ENCODE results near the gene CUEDC1. TPM values are rescaled to one million over a fixed set of nuclear protein-coding genes. Genes with fewer than 3 reads are reported as not detected.
A peak's percentile ranks its signal among the peaks of the same experiment; 100 is the strongest.

The CUEDC1 gene
- total and polyA plus RNA-seq, 2 of the 13 experiments (the other 11 are each of a cell fraction or from before 2014, with no cell fraction given) = 7.4 to 12.9 TPM

DNA sequence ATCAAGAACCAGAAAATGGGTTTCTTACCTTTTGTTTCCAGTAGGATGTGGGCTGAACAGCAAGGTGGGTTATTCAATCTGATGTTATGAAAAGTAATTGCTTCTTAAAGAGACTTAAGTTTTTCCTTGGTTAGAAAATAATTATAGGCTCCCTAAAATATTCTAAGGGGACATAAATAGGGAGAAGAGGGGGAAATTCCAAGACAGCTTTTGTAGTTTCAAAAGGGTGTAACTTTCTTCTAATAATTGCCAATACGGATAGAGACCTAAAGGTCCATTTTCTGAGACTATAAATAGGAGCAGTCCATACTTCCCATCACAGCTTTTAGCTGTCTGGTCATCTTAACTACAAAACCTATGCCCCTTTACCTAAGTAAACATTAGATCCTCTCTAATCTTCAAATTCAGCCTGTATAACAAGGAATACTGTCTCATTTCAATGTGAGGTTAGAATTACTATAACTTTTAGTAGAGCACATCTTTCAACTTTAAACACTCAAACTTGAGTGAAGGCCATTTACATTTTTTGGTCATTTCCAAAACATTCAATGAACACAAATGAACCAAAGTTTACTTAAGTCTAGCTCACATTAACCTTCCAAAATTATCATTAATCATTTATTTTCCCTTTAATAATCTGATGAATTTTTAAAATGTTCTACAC lies 46.4 kb upstream of the CUEDC1 start (continued):
- TF ChIP-seq, protein P1, sequence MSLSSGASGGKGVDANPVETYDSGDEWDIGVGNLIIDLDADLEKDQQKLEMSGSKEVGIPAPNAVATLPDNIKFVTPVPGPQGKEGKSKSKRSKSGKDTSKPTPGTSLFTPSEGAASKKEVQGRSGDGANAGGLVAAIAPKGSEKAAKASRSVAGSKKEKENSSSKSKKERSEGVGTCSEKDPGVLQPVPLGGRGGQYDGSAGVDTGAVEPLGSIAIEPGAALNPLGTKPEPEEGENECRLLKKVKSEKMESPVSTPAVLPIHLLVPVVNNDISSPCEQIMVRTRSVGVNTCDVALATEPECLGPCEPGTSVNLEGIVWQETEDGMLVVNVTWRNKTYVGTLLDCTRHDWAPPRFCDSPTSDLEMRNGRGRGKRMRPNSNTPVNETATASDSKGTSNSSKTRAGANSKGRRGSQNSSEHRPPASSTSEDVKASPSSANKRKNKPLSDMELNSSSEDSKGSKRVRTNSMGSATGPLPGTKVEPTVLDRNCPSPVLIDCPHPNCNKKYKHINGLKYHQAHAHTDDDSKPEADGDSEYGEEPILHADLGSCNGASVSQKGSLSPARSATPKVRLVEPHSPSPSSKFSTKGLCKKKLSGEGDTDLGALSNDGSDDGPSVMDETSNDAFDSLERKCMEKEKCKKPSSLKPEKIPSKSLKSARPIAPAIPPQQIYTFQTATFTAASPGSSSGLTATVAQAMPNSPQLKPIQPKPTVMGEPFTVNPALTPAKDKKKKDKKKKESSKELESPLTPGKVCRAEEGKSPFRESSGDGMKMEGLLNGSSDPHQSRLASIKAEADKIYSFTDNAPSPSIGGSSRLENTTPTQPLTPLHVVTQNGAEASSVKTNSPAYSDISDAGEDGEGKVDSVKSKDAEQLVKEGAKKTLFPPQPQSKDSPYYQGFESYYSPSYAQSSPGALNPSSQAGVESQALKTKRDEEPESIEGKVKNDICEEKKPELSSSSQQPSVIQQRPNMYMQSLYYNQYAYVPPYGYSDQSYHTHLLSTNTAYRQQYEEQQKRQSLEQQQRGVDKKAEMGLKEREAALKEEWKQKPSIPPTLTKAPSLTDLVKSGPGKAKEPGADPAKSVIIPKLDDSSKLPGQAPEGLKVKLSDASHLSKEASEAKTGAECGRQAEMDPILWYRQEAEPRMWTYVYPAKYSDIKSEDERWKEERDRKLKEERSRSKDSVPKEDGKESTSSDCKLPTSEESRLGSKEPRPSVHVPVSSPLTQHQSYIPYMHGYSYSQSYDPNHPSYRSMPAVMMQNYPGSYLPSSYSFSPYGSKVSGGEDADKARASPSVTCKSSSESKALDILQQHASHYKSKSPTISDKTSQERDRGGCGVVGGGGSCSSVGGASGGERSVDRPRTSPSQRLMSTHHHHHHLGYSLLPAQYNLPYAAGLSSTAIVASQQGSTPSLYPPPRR (CRISPR knock-in tag; IDR thresholded peaks at IDR 0.05; ENCODE audit: borderline replicate concordance) = no peak
- peak; percentile 46 for TF ChIP-seq SRSF4 (IDR thresholded peaks at IDR 0.05; ENCODE audit: low read depth, low read length, poor library complexity, severe bottlenecking)
- TF ChIP-seq AGO2 (optimal IDR thresholded peaks at IDR 0.05; ENCODE audit: low read depth, low read length) = peak; percentile 83
- TF ChIP-seq ZNF800 (CRISPR knock-in tag; IDR thresholded peaks at IDR 0.05) = no peak
- TF ChIP-seq NR0B2 (CRISPR knock-in tag; IDR thresholded peaks at IDR 0.05) = no peak
- TF ChIP-seq RXRA (CRISPR knock-in tag; IDR thresholded peaks at IDR 0.05) = no peak
- TF ChIP-seq ZFX (CRISPR knock-in tag; IDR thresholded peaks at IDR 0.05; ENCODE audit: low read depth) = no peak

All from HepG2 (cell line).